ENCODE measurements around the gene TMEM132A. TPM values are rescaled to one million over a fixed set of nuclear protein-coding genes. Genes with fewer than 3 reads are reported as not detected.
A peak's percentile ranks its signal among the peaks of the same experiment; 100 is the strongest.

TMEM132A gene
- total and polyA plus RNA-seq, 2 of the 13 experiments (the other 11 are each of a cell fraction or from before 2014, with no cell fraction given): 11.1 to 32.9 TPM

DNA sequence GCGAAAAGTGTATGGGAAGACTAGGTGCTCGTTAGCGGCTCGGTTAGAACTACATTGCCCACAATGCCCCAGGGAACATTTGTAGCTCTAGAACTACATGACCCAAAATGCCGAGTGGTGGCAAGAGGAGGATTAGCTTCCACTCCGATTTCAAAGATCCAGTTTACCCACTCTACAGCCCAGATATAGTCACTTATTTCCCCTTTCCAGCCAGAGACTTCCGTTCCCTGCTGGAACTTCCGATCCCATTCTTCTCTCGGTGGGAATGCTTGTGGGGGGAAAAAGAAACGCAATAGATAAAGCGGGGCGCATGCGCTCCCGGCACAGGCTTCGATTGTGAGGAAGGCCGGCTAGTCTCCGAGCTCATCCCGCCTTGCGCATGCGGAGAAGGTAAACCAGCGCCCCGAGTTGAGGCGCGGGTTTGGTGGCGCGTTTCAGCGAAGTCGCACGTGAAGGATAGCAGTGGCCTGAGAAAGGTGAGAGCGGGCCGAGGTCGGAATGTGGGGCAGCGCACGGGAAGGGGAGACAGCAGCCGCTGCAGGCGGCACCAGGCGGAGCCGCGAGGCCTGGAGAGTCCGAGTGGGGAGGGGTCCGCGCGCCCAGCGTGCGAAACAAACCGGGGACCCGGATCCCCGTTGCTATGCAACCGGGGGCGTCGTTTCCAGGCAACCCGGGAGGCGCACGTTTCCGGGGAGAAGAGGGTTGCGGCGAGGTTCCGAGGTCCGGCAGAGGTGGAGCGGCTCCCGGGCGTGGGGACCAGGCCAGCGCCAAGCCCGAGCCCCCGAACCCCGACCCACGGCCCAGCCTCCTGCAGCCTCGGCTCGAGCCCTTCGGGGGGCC lies 10.2 kb upstream of the TMEM132A start, which contains the start of gene TMEM109 (continued):
- TF ChIP-seq SNRNP70 (IDR thresholded peaks at IDR 0.05; ENCODE audit: low read depth, low read length) (no peak), ZFP37 (CRISPR knock-in tag; IDR thresholded peaks at IDR 0.05; ENCODE audit: borderline replicate concordance) (no peak), HNRNPH1 (optimal IDR thresholded peaks at IDR 0.05; ENCODE audit: low read depth, low read length) (no peak), FOXK1 (CRISPR knock-in tag; IDR thresholded peaks at IDR 0.05; ENCODE audit: borderline replicate concordance, low read depth) (peak; percentile 22; the same call in 1 of the 2 replicates), SOX13 (IDR thresholded peaks at IDR 0.05) (no peak), SOX13 (CRISPR knock-in tag; conservative IDR thresholded peaks at IDR 0.05 in 1 of 2, IDR thresholded peaks at IDR 0.05 in 1 of 2) (no peak), ZFP91 (CRISPR knock-in tag; IDR thresholded peaks at IDR 0.05; ENCODE audit: borderline replicate concordance) (peak; percentile 57; the same call in 1 of the 2 replicates), ATF1 (CRISPR knock-in tag; IDR thresholded peaks at IDR 0.05) (no peak), ZFX (CRISPR knock-in tag; IDR thresholded peaks at IDR 0.05; ENCODE audit: low read depth) (peak; percentile 73), ZFP82 (CRISPR knock-in tag; IDR thresholded peaks at IDR 0.05; ENCODE audit: borderline replicate concordance) (no peak), GZF1 (CRISPR knock-in tag; IDR thresholded peaks at IDR 0.05) (0 out of 2 replicates have a peak, but pooled peaks have one; percentile 37), CREM (IDR thresholded peaks at IDR 0.05) (peak; percentile 93), CREM (CRISPR knock-in tag; IDR thresholded peaks at IDR 0.05) (no peak), NR0B2 (CRISPR knock-in tag; IDR thresholded peaks at IDR 0.05) (peak; percentile 84), BRD4 (CRISPR knock-in tag; IDR thresholded peaks at IDR 0.05) (0 out of 2 replicates have a peak, but pooled peaks have one; percentile 53), SRSF4 (IDR thresholded peaks at IDR 0.05; ENCODE audit: low read depth, low read length, poor library complexity, severe bottlenecking) (no peak), BRCA1 (CRISPR knock-in tag; IDR thresholded peaks at IDR 0.05) (0 out of 2 replicates have a peak, but pooled peaks have one; percentile 70), DR1 (CRISPR knock-in tag; IDR thresholded peaks at IDR 0.05) (peak; percentile 60; the same call in 1 of the 2 replicates)
- TF ChIP-seq, protein P1, sequence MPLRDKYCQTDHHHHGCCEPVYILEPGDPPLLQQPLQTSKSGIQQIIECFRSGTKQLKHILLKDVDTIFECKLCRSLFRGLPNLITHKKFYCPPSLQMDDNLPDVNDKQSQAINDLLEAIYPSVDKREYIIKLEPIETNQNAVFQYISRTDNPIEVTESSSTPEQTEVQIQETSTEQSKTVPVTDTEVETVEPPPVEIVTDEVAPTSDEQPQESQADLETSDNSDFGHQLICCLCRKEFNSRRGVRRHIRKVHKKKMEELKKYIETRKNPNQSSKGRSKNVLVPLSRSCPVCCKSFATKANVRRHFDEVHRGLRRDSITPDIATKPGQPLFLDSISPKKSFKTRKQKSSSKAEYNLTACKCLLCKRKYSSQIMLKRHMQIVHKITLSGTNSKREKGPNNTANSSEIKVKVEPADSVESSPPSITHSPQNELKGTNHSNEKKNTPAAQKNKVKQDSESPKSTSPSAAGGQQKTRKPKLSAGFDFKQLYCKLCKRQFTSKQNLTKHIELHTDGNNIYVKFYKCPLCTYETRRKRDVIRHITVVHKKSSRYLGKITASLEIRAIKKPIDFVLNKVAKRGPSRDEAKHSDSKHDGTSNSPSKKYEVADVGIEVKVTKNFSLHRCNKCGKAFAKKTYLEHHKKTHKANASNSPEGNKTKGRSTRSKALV (CRISPR knock-in tag; IDR thresholded peaks at IDR 0.05): 0 out of 2 replicates have a peak, but pooled peaks have one; percentile 36
- TF ChIP-seq, protein P2, sequence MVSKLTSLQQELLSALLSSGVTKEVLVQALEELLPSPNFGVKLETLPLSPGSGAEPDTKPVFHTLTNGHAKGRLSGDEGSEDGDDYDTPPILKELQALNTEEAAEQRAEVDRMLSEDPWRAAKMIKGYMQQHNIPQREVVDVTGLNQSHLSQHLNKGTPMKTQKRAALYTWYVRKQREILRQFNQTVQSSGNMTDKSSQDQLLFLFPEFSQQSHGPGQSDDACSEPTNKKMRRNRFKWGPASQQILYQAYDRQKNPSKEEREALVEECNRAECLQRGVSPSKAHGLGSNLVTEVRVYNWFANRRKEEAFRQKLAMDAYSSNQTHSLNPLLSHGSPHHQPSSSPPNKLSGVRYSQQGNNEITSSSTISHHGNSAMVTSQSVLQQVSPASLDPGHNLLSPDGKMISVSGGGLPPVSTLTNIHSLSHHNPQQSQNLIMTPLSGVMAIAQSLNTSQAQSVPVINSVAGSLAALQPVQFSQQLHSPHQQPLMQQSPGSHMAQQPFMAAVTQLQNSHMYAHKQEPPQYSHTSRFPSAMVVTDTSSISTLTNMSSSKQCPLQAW (CRISPR knock-in tag; IDR thresholded peaks at IDR 0.05): peak; percentile 75
- TF ChIP-seq, protein P3, sequence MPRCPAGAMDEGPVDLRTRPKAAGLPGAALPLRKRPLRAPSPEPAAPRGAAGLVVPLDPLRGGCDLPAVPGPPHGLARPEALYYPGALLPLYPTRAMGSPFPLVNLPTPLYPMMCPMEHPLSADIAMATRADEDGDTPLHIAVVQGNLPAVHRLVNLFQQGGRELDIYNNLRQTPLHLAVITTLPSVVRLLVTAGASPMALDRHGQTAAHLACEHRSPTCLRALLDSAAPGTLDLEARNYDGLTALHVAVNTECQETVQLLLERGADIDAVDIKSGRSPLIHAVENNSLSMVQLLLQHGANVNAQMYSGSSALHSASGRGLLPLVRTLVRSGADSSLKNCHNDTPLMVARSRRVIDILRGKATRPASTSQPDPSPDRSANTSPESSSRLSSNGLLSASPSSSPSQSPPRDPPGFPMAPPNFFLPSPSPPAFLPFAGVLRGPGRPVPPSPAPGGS (CRISPR knock-in tag; IDR thresholded peaks at IDR 0.05): peak; percentile 65; the same call in 1 of the 2 replicates
